Uterus (tissue), 4 donors: ENCODE measurements around the gene ARID5B. TPM values are rescaled to one million over a fixed set of nuclear protein-coding genes. Genes with fewer than 3 reads are reported as not detected.
A peak's percentile ranks its signal among the peaks of the same experiment; 100 is the strongest.

Experiments used
- DNase-seq, 2 donors: peaks; one replicate each; pipeline ENCODE4 v3.0.0-alpha.2; 2019 to 2020
- H3K27ac ChIP-seq, 2 donors: fragments of 200-600 bp; sonication (generic); 1 replicate in 1 of 2; 2 replicates in 1 of 2; pipeline ENCODE4 v1.5.1; 2016 to 2018
- H3K27me3 ChIP-seq, 2 donors: fragments of 200-600 bp; sonication (generic); one replicate each; pipeline ENCODE4 v1.5.1; 2018 to 2019; ENCODE audit warnings: control low read depth in 1 of 2
- H3K36me3 ChIP-seq, 2 donors: fragments of 200-600 bp; sonication (generic); one replicate each; pipeline ENCODE4 v1.5.1; 2019; ENCODE audit warnings: control low read depth in 1 of 2
- H3K4me1 ChIP-seq, 2 donors: fragments of 200-600 bp; sonication (generic); one replicate each; pipeline ENCODE4 v1.5.1; 2018 to 2019; ENCODE audit warnings: control low read depth in 1 of 2
- H3K4me3 ChIP-seq, 2 donors: fragments of 200-600 bp; sonication (generic); 1 replicate in 1 of 2; 2 replicates in 1 of 2; pipeline ENCODE4 v1.5.1; 2018 to 2019; ENCODE audit warnings: mild to moderate bottlenecking in 1 of 2
- H3K9me3 ChIP-seq, 2 donors: fragments of 200-600 bp; sonication (generic); one replicate each; pipeline ENCODE4 v1.5.1; 2019; ENCODE audit warnings: control low read depth in 1 of 2
- POLR2A ChIP-seq, 2 donors: fragments of 450-650 bp; IDR thresholded peaks; one replicate each; pipeline ENCODE4 v1.6.1; 2016; ENCODE audit warnings: antibody characterized with exemption in 2 of 2, mild to moderate bottlenecking in 1 of 2, moderate library complexity in 1 of 2
- intact Hi-C: fragments of 100-400 bp; cut with DNase I; formaldehyde crosslinking; loops from one replicate; pipeline ENCODE4 v1.15.1; 2023; ENCODE audit warnings: low total_unique reads
- total RNA-seq, 4 donors: library from RNA; depleted of rRNA in 3 of 4; stranded (reverse); fragments of >200 nt in 3 of 4; gene quantifications; one replicate each; pipeline versions ENCODE4 v1.1.0 to v1.2.4, GENCODE V29; 2014 to 2023
- TF ChIP-seq, protein P1 (sequence below), 4 experiments: fragments of 200-600 bp in 2 of 4; fragments of 450-650 bp in 2 of 4; sonication (generic) in 2 of 4; IDR thresholded peaks; one replicate each; pipeline ENCODE4 v1.5.1; 2016 to 2019; ENCODE audit warnings: antibody characterized with exemption in 4 of 4, mild to moderate bottlenecking in 2 of 4, moderate library complexity in 1 of 4
- donor health status: DM: yes; HTN: yes; CAD: no.

ARID5B gene
- total RNA-seq, 4 donors from 2014 or later, result 38.7 to 64.1 (median 56.6) TPM

- H3K4me1 ChIP-seq, result peaks cover 0 to 14% of the 10 kb centered on the region in 2 donors
- no peaks in the 10 kb centered on the region for H3K36me3 ChIP-seq
- intact Hi-C loops, result no loop called here
- TF ChIP-seq POLR2A (IDR thresholded peaks at IDR 0.05), result no peak
- TF ChIP-seq, protein P1, sequence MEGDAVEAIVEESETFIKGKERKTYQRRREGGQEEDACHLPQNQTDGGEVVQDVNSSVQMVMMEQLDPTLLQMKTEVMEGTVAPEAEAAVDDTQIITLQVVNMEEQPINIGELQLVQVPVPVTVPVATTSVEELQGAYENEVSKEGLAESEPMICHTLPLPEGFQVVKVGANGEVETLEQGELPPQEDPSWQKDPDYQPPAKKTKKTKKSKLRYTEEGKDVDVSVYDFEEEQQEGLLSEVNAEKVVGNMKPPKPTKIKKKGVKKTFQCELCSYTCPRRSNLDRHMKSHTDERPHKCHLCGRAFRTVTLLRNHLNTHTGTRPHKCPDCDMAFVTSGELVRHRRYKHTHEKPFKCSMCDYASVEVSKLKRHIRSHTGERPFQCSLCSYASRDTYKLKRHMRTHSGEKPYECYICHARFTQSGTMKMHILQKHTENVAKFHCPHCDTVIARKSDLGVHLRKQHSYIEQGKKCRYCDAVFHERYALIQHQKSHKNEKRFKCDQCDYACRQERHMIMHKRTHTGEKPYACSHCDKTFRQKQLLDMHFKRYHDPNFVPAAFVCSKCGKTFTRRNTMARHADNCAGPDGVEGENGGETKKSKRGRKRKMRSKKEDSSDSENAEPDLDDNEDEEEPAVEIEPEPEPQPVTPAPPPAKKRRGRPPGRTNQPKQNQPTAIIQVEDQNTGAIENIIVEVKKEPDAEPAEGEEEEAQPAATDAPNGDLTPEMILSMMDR (IDR thresholded peaks at IDR 0.05), result no peak
- no peak overlapping the region for H3K4me3 ChIP-seq
- peak overlapping the region; percentile 80 to 89 for H3K27ac ChIP-seq
- DNase-seq, result no peak
- no peaks in the 10 kb centered on the region for H3K27me3 ChIP-seq
- no peaks in the 10 kb centered on the region for H3K9me3 ChIP-seq
These were observed 184.3 kb downstream of the ARID5B start for GRCh38 chr10:62085821-62086220.

- Histone ChIP-seq H3K9me3 (no peaks in the 10 kb centered on the region), H3K27me3 (no peaks in the 10 kb centered on the region), H3K4me1 (peaks cover 0 to 14% of the 10 kb centered on the region in 2 donors), H3K36me3 (no peaks in the 10 kb centered on the region), H3K27ac (peak overlapping the region in 1 of 2 donors; percentile 17), H3K4me3 (no peak overlapping the region)
- DNase-seq, result no peak
- TF ChIP-seq POLR2A (IDR thresholded peaks at IDR 0.05), result no peak
- TF ChIP-seq, protein P1 (IDR thresholded peaks at IDR 0.05), result no peak
- intact Hi-C loops, result no loop called here
These were observed 185.8 kb downstream of the ARID5B start for GRCh38 chr10:62087329-62087728.

DNA sequence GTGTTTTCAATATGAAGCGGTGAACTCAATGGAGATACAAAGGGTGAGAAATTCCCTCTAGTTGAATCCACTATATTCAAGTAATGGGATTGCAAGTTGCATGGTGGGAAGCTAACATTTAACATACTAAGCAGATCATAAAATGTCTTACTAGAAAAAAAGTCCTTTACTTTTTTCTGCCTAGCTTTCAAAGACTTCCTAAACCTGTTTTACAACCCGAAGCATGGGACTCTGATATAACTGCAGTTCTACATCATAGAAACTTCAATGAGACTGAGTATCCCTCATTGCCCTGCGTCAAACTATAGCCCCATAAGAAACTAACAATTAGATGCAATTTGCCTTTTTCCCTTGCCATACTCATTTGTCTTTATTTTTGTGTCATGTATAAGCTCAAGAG lies 187.3 kb downstream of the ARID5B start:
- H3K27me3 ChIP-seq, result no peaks in the 10 kb centered on the region
- H3K4me1 ChIP-seq, result peaks cover 0 to 25% of the 10 kb centered on the region in 2 donors
- intact Hi-C loops, result no loop called here
- no peaks in the 10 kb centered on the region for H3K36me3 ChIP-seq
- DNase-seq, result no peak
- no peak for TF ChIP-seq POLR2A (IDR thresholded peaks at IDR 0.05)
- TF ChIP-seq, protein P1 (IDR thresholded peaks at IDR 0.05), result no peak
- no peaks in the 10 kb centered on the region for H3K9me3 ChIP-seq
- no peak overlapping the region for H3K4me3 ChIP-seq
- peak overlapping the region in 1 of 2 donors; percentile 26 for H3K27ac ChIP-seq

DNA sequence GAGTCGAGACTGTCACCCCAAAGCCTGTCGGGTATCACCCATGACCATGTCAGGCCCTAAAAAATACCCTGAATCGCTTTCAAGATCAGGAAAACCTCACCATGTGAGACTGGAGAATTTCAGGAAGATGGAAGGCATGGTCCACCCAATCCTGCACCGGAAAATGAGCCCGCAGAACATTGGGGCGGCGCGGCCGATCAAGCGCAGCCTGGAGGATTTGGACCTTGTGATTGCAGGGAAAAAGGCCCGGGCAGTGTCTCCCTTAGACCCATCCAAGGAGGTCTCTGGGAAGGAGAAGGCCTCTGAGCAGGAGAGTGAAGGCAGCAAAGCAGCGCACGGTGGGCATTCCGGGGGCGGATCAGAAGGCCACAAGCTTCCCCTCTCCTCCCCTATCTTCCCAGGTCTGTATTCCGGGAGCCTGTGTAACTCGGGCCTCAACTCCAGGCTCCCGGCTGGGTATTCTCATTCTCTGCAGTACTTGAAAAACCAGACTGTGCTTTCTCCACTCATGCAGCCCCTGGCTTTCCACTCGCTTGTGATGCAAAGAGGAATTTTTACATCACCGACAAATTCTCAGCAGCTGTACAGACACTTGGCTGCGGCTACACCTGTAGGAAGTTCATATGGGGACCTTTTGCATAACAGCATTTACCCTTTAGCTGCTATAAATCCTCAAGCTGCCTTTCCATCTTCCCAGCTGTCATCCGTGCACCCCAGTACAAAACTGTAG lies 191.0 kb downstream of the ARID5B start:
- Histone ChIP-seq H3K27ac (peak overlapping the region; percentile 69 to 75), H3K4me1 (peaks cover 0 to 11% of the 10 kb centered on the region in 2 donors), H3K9me3 (no peaks in the 10 kb centered on the region), H3K27me3 (no peaks in the 10 kb centered on the region), H3K36me3 (no peaks in the 10 kb centered on the region), H3K4me3 (no peak overlapping the region)
- intact Hi-C loops, result no loop called here
- DNase-seq, result no peak
- TF ChIP-seq, protein P1 (IDR thresholded peaks at IDR 0.05), result no peak
- TF ChIP-seq POLR2A (IDR thresholded peaks at IDR 0.05), result no peak

DNA sequence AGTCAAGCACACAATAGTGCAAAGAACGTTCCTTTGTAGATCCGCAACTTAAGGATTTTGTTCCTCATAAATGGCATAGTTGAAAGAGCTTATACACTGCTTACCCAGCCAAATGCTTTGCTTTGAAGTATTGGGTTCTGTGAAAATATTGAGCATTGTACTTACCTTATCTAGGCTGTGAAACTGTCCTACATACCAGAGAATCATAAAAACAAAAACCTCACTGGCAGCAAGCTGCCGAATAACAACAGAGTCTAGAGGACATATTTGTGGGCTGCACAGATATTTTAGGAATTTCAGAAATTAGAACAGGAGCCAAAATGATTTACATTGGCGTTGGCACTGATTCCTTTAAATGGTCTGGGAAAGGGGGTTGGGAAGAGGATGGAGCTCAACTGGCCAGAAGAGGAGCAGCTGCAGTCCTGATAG lies 192.4 kb downstream of the ARID5B start:
- Histone ChIP-seq H3K9me3 (no peaks in the 10 kb centered on the region), H3K4me1 (peaks cover 0 to 11% of the 10 kb centered on the region in 2 donors), H3K36me3 (no peaks in the 10 kb centered on the region), H3K27me3 (no peaks in the 10 kb centered on the region), H3K4me3 (peak overlapping the region in 1 of 2 donors; percentile 4), H3K27ac (peak overlapping the region; percentile 69 to 75)
- no peak for TF ChIP-seq POLR2A (IDR thresholded peaks at IDR 0.05)
- TF ChIP-seq, protein P1 (IDR thresholded peaks at IDR 0.05), result no peak
- no peak for DNase-seq
- intact Hi-C loops, result no loop called here
